B cell (primary cell): ENCODE results near the gene SLC1A4. TPM values are rescaled to one million over a fixed set of nuclear protein-coding genes. Genes with fewer than 3 reads are reported as not detected.

Source experiments
- ATAC-seq: fragments of 200-7000 bp; cut with Tn5 transposase; one replicate; pipeline ENCODE4 v1.10.0; 2021; ENCODE audit warnings: low read depth, mild to moderate bottlenecking, moderate number of reproducible peaks, moderate library complexity
- CTCF ChIA-PET: fragments of 350-600 bp; sonication (Branson Sonifier 250); formaldehyde crosslinking; loops from one replicate; lab custom pipeline; 2021; ENCODE audit warnings: antibody characterized with exemption, inconsistent platforms; lab: Charles Lee
- POLR2A ChIA-PET: fragments of 350-600 bp; sonication (Branson Sonifier 250); formaldehyde crosslinking; loops from one replicate; lab custom pipeline; 2021; ENCODE audit warnings: antibody characterized with exemption; lab: Charles Lee
- DNase-seq: peaks from one replicate; pipeline ENCODE4 v3.0.0; 2013
- H2AFZ ChIP-seq: 2 replicates; pipeline ENCODE4 v1.6.1; 2012; ENCODE audit warnings: mild to moderate bottlenecking, low read depth, low read length; ENCODE audit not compliant: insufficient read depth, poor library complexity, severe bottlenecking
- H3K27ac ChIP-seq, 2 donors: 1 replicate in 1 of 2; 2 replicates in 1 of 2; pipeline ENCODE4 v1.5.1; 2012 to 2013; ENCODE audit warnings: low read length in 2 of 2, mild to moderate bottlenecking in 2 of 2, moderate library complexity in 1 of 2
- H3K27me3 ChIP-seq, 4 experiments: fragments of 200-600 bp in 1 of 4; sonication (generic) in 1 of 4; replicated peaks in 1 of 4; 1 replicate in 2 of 4; 2 replicates in 2 of 4; pipeline versions ENCODE4 v1.6.1 to v1.7.0; 2013 to 2016; ENCODE audit warnings: low read length in 3 of 4, mild to moderate bottlenecking in 2 of 4, mixed read lengths in 1 of 4, moderate library complexity in 1 of 4; ENCODE audit not compliant: insufficient read depth in 4 of 4, control insufficient read depth in 3 of 4; ENCODE audit errors: control extremely low read depth in 1 of 4
- H3K36me3 ChIP-seq, 2 experiments: replicated peaks in 1 of 2; 1 replicate in 1 of 2; 2 replicates in 1 of 2; pipeline versions ENCODE4 v1.6.1 to v1.7.1; 2013; ENCODE audit warnings: low read length in 1 of 2; ENCODE audit not compliant: insufficient read depth in 2 of 2, control insufficient read depth in 1 of 2; ENCODE audit errors: control extremely low read depth in 1 of 2, extremely low read depth in 1 of 2
- H3K4me1 ChIP-seq, 2 donors: fragments of 200-600 bp in 1 of 2; sonication (generic) in 1 of 2; 1 replicate in 1 of 2; 2 replicates in 1 of 2; pipeline versions ENCODE4 v1.5.1 to v1.6.1; 2013 to 2017; ENCODE audit warnings: low read length in 2 of 2; ENCODE audit not compliant: control insufficient read depth in 2 of 2, insufficient read depth in 2 of 2
- H3K4me2 ChIP-seq: replicated peaks from 2 replicates; pipeline ENCODE3; 2012; ENCODE audit warnings: mild to moderate bottlenecking, low read depth, low read length; ENCODE audit not compliant: poor library complexity, severe bottlenecking
- H3K4me3 ChIP-seq, 5 experiments: fragments of 200-600 bp in 1 of 5; sonication (generic) in 1 of 5; 1 replicate in 3 of 5; 2 replicates in 2 of 5; pipeline versions ENCODE4 v1.5.1 to v1.7.0; 2011 to 2016; ENCODE audit warnings: low read length in 4 of 5, mild to moderate bottlenecking in 4 of 5, low read depth in 2 of 5, control low read depth in 1 of 5, moderate library complexity in 1 of 5; ENCODE audit not compliant: insufficient read depth in 1 of 5; ENCODE audit errors: control extremely low read depth in 1 of 5, extremely low read depth in 1 of 5
- H3K79me2 ChIP-seq: fragments of 200-600 bp; sonication (generic); one replicate; pipeline ENCODE4 v1.6.0; 2016; ENCODE audit warnings: low read length; ENCODE audit not compliant: control insufficient read depth, insufficient read depth
- H3K9ac ChIP-seq: fragments of 200-600 bp; sonication (generic); 2 replicates; pipeline ENCODE4 v1.6.1; 2017; ENCODE audit warnings: mild to moderate bottlenecking, low read length, moderate library complexity
- H3K9me3 ChIP-seq, 3 donors: one replicate each; pipeline versions ENCODE4 v1.6.1 to v1.7.1; 2013; ENCODE audit warnings: low read length in 2 of 3; ENCODE audit not compliant: control insufficient read depth in 2 of 3, insufficient read depth in 1 of 3; ENCODE audit errors: control extremely low read depth in 1 of 3
- H4K20me1 ChIP-seq: 2 replicates; pipeline ENCODE4 v1.6.0; 2012; ENCODE audit warnings: mild to moderate bottlenecking, low read length; ENCODE audit not compliant: insufficient read depth, control insufficient read depth, poor library complexity, severe bottlenecking
- H3K27ac Mint-ChIP-seq: one replicate; pipeline ENCODE4 v1.8.0; 2021; ENCODE audit warnings: mixed read lengths
- H3K27me3 Mint-ChIP-seq: one replicate; pipeline ENCODE4 v1.8.0; 2021; ENCODE audit warnings: mixed read lengths
- H3K4me1 Mint-ChIP-seq: one replicate; pipeline ENCODE4 v1.8.0; 2021; ENCODE audit warnings: mixed read lengths
- H3K4me3 Mint-ChIP-seq: one replicate; pipeline ENCODE4 v1.8.0; 2021; ENCODE audit warnings: mixed read lengths
- H3K9me3 Mint-ChIP-seq: one replicate; pipeline ENCODE4 v1.8.0; 2022; ENCODE audit warnings: mixed read lengths; ENCODE audit not compliant: insufficient read depth
- EZH2 ChIP-seq: IDR thresholded peaks from 2 replicates; pipeline ENCODE4 v1.6.1; 2012; ENCODE audit warnings: borderline replicate concordance, low read depth, mild to moderate bottlenecking, moderate library complexity, low read length; ENCODE audit not compliant: insufficient read depth, poor library complexity, severe bottlenecking
- WGBS: methylation state at CpG from one replicate; pipeline ENCODE4 v1.1.5; 2013; ENCODE audit warnings: missing lambda C conversion rate; ENCODE audit not compliant: insufficient coverage; 5-methylcytosine and 5-hydroxymethylcytosine counted together
- intact Hi-C: fragments of 100-400 bp; cut with micrococcal nuclease; formaldehyde crosslinking; loops from one replicate; pipeline ENCODE4 v1.10.0; 2022
- polyA plus RNA-seq: library from polyadenylated mRNA; depleted of rRNA; stranded (reverse); fragments of >200 nt; gene quantifications from 2 replicates; pipeline ENCODE4 v1.2.3, GENCODE V29; 2012
- total RNA-seq, 2 donors: library from RNA; stranded (reverse); fragments of 120-200 nt in 1 of 2; gene quantifications; 1 replicate in 1 of 2; 2 replicates in 1 of 2; pipeline versions ENCODE4 v1.2.3 to v1.2.4, GENCODE V29; 2013 to 2022
- TF ChIP-seq, protein P1 (sequence below): fragments of 200-600 bp; IDR thresholded peaks from one replicate; pipeline ENCODE4 v1.8.0; 2022; ENCODE audit warnings: antibody characterized with exemption, mild to moderate bottlenecking

Gene SLC1A4
- total and polyA plus RNA-seq, 2 donors (not counting 1 experiment from before 2014, with no cell fraction given): 1.7 to 15.7 TPM

DNA sequence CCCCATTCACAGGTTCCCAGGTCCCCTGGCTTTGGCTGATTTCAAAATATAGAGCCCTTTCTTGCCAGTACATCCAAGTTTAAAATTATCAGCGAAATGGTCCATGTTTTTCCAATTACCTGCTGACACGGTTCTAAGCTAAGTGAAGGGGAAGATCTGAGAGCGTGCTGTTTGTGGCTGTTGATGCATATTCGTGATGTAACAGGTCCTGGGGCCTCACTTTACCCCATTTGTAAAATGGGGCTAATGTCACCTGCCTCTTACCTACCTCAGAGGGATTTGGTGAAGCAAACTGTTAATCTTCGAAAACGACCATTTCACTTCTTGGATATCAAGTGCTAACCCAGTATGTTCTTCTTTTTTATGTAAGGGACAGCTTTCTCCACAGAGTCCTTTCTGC is 33.0 kb downstream of the SLC1A4 start:
- no peak overlapping the region for H3K4me2 ChIP-seq
- no peaks in the 10 kb centered on the region for H4K20me1 ChIP-seq
- peaks cover 17% of the 10 kb centered on the region for H3K79me2 ChIP-seq
- intact Hi-C loops: no loop called here
- WGBS: 90% methylated on average over 3 of the region's 6 CpGs
- H3K27me3 ChIP-seq: no peaks in the 10 kb centered on the region
- TF ChIP-seq EZH2: no peak
- TF ChIP-seq, protein P1, sequence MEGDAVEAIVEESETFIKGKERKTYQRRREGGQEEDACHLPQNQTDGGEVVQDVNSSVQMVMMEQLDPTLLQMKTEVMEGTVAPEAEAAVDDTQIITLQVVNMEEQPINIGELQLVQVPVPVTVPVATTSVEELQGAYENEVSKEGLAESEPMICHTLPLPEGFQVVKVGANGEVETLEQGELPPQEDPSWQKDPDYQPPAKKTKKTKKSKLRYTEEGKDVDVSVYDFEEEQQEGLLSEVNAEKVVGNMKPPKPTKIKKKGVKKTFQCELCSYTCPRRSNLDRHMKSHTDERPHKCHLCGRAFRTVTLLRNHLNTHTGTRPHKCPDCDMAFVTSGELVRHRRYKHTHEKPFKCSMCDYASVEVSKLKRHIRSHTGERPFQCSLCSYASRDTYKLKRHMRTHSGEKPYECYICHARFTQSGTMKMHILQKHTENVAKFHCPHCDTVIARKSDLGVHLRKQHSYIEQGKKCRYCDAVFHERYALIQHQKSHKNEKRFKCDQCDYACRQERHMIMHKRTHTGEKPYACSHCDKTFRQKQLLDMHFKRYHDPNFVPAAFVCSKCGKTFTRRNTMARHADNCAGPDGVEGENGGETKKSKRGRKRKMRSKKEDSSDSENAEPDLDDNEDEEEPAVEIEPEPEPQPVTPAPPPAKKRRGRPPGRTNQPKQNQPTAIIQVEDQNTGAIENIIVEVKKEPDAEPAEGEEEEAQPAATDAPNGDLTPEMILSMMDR: no peak
- H3K4me3 ChIP-seq: no peak overlapping the region
- ATAC-seq (no peak), DNase-seq (no peak)
- POLR2A ChIA-PET: no interaction called here
- H3K4me1 ChIP-seq: peaks cover 41 to 51% of the 10 kb centered on the region in 2 donors
- H3K9ac ChIP-seq: no peak overlapping the region
- H3K36me3 ChIP-seq: peaks cover 0 to 41% of the 10 kb centered on the region in 2 experiments
- Mint-ChIP-seq H3K27ac (peak overlapping the region; percentile 50), H3K4me1 (peaks cover 49% of the 10 kb centered on the region), H3K9me3 (no peaks in the 10 kb centered on the region), H3K27me3 (no peaks in the 10 kb centered on the region), H3K4me3 (no peak overlapping the region)
- CTCF ChIA-PET: interaction anchor here (0.7 to 9.0 kb wide), 3 partner anchors 10 to 34 kb away, joined by 3 to 115 read pairs (median 3); no protein-coding TSS in a partner anchor
- H3K9me3 ChIP-seq: no peaks in the 10 kb centered on the region
- no peak overlapping the region for H3K27ac ChIP-seq
- H2AFZ ChIP-seq: no peak overlapping the region

- ChIA-PET POLR2A (no interaction called here), CTCF (interaction anchor here (1.1 to 9.0 kb wide), 3 partner anchors 9 to 106 kb away, joined by 3 to 115 read pairs (median 4); no protein-coding TSS in a partner anchor)
- Histone ChIP-seq H3K9me3 (no peaks in the 10 kb centered on the region), H3K4me2 (no peak overlapping the region), H3K4me3 (no peak overlapping the region), H2AFZ (no peak overlapping the region), H3K9ac (no peak overlapping the region), H3K36me3 (peaks cover 0 to 41% of the 10 kb centered on the region in 2 experiments), H3K27ac (no peak overlapping the region), H4K20me1 (no peaks in the 10 kb centered on the region), H3K4me1 (peaks cover 42 to 51% of the 10 kb centered on the region in 2 donors), H3K27me3 (no peaks in the 10 kb centered on the region), H3K79me2 (peaks cover 32% of the 10 kb centered on the region)
- Mint-ChIP-seq H3K4me3 (no peak overlapping the region), H3K9me3 (no peaks in the 10 kb centered on the region), H3K4me1 (peaks cover 48% of the 10 kb centered on the region), H3K27me3 (no peaks in the 10 kb centered on the region), H3K27ac (peak overlapping the region; percentile 20)
- TF ChIP-seq EZH2: no peak
- TF ChIP-seq, protein P1: no peak
- WGBS: 100% methylated on average over 7 of the region's 8 CpGs
- ATAC-seq (no peak), DNase-seq (no peak)
- intact Hi-C loops: no loop called here
These were observed 34.5 kb downstream of the SLC1A4 start for GRCh38 chr2:65023742-65024141.
